Renal pelvis (tissue), 4 donors: ENCODE measurements around the gene PPIH. TPM values are rescaled to one million over a fixed set of nuclear protein-coding genes. Genes with fewer than 3 reads are reported as not detected.
"Not testable (repeated sequence)": the region's sequence is repeated elsewhere in the genome, so short reads cannot be mapped to it uniquely, and the experiment has no call there.

Experiments used
- DNase-seq: peaks from one replicate; pipeline ENCODE4 v3.0.0-alpha.2; 2013
- polyA plus RNA-seq, 3 donors: library from polyadenylated mRNA; unstranded; fragments of 120-200 nt; gene quantifications; one replicate each; pipeline ENCODE4 v1.2.1, GENCODE V29; 2013; ENCODE audit not compliant: insufficient read length in 3 of 3

PPIH gene
- polyA plus RNA-seq, 3 donors: 56.6 to 59.5 (median 57.1) TPM

DNA sequence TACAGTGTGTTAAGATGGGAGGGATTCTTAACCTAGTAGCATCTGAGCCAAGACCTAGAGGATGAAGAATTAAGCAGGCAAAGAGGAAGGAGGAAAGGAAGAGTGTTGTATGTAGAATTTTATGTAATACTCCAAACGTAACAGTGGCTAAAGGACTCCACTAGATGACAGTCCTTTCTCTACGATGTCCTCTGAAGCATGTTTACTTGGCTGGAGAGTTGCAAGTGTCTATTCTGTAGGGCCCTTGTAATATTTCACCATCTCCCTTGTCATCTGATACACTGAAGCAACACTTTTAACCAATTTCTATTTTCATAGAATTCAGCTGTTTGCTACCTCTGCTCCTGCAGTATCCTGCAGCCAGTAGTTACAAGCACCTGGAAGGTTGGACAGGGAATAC, 21.8 kb downstream of the PPIH start:
- DNase-seq: no peak

DNA sequence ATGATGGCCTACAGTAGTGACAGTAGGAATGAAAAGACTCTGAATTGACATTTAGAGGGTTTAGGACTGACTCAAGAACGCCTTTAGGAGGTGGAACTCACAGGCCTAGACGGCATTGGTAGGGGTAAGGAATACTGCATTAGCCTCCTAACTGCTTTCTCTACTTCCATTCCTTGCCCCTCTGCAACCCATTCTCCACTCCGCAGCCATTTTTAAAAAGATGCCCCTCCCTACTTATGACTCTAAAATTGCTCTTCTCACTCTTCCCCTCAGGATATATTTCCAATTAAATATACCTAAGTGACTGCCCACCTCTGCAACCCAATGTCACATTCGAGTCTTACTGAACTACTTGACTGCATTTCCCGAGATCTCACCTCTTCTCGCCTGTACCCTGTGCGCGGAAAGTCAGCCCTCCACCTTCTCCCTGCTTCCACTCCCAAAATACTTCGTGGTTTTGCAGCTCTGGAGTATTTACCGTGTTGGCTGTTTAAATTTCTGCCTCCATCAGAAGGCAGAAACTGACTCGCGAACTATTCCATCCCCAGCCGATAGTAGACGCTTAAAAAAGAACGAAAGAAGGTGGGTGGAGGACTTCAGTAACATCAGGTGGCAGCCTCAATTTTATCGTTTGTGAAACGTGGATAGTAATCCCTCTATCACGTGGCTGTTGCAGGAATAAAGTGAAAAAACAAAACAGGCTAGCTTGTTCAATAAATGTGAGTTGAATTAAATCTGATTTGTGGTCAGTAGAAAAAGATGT, 22.9 kb downstream of the PPIH start:
- no peak for DNase-seq

DNA sequence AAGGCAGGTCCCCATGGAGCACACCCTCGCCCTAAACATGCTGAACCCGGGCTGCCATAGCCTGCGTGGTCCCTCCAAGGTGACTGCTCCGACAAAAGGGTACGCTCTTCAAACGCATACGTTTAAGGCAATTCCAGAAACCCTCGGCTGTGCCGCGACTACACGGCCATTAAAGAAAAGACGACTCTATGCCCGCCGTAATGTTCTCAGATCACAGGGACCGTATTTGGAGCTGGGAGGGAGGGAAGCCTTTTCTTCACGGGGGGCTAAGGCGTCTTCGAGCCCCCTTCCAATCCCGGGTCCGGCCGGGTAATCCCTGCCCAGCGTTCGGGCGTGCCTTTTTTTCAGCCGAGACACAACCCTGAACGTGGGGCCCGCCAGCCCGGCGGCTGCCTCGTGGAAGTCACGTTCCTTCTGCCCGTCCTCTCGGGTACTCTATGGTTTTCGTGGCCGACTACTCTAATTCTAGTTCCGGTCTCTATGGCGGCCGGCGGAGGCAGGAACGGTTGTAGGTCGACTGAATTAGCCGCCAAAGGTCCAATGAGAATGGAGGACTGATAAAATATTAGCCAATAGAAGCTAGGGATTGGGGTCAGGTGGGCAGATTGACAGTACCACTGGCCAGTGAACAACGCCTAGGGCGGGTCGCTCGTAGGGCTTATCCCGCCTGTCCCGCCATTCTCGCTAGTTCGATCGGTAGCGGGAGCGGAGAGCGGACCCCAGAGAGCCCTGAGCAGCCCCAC, 23.7 kb downstream of the PPIH start, which contains the start of gene YBX1:
Gene YBX1, plus strand, starts transcription at position 678 of the 743 bp plus-strand sequence. CDS start 148 bp downstream, outside the sequence.
- peak; percentile 99 for DNase-seq

DNA sequence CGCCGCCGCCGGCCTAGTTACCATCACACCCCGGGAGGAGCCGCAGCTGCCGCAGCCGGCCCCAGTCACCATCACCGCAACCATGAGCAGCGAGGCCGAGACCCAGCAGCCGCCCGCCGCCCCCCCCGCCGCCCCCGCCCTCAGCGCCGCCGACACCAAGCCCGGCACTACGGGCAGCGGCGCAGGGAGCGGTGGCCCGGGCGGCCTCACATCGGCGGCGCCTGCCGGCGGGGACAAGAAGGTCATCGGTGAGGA, 24.2 kb downstream of the PPIH start:
- not testable (repeated sequence) for DNase-seq

DNA sequence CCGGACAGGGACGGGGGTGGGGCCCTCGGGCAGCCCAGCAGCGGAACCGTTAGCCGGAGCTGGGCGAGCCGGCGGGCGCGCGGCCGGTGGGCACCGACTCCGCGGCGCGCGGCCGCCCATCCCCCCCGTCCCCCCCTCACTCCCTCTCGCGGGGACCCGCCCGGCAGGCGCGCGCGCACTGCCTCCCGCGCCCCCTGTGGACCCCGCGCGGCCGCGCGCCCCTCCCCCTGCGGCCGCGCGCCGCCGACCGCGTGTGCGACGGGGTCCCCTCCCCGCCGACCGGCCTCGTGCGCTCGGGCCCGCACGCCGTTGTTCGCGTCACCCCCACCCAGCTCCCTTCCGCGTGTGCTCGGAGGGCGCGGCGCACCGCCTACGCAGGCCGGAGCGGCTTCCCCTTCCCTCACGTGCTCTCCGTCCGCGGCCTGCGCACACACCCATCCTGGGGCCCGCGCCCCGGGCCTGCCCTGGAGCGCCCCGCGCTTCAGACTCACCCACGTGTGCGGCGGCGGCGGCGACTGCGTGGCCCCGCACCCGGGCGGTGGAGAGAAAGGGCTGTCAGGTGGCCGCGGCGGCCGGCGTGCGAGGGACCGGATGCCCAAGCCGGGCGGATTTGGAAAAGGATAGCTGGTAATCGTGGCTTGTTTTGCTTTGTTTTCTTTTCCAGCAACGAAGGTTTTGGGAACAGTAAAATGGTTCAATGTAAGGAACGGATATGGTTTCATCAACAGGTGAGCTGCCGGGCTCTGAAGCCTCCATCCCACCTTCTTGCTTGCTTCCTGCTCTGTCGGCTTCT, 24.7 kb downstream of the PPIH start:
- DNase-seq: peak; percentile 56

DNA sequence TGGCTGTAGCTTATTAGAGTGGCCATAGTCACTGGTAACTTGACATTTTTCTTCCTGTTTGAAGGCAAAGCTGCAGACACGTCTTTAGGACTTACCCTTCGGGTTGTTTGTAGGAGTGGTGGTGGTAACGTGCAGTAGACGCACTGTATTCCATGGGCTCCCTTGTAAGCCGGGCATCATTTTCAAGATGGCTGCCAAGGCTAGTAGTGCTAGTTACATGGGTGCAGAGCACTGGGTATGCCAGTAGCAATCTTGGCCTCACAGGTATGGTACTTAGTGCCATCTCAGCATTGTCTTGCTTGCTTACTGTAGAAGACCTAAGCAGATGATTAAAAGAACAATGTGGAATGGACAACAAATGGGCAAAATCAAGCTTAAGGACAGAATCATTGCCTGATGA, 25.9 kb downstream of the PPIH start:
- no peak for DNase-seq

DNA sequence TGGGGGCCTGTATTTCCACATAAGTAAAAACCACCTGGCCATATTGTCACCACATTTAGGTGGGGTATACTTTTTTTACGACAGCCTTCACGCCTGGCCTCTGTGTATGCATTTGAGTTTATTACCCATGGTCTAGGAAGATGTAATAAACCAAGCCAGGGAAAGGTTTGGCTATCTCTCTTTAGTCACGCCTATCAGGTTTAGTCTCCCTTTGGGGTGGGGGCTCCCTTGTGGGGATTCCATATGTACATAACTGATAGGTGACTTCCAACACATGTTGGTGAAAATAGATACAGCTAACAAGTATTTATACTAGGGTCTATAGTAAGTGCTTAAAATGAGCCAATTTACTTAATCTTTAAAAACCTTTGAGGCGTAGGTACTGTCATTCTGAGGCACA, 28.2 kb downstream of the PPIH start:
- DNase-seq: no peak

DNA sequence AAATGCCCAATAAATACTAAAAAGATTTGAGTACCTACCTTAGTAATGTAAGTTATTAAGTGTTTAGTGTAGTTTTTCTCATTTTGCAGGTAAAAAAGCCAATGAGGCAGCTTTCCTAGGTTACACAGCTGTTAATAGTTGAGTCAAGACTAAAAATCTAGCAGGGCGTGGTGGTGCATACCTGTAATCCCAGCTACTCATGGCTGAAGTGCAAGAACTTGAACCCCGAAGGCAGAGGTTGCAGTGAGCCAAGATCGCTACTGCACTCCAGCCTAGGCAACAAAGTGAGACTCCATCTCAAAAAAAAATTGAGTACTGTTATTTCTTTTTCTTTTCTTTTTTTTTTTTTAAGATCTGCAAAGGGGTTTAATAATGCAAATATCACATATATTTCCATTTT, 31.7 kb downstream of the PPIH start:
- DNase-seq: no peak

DNA sequence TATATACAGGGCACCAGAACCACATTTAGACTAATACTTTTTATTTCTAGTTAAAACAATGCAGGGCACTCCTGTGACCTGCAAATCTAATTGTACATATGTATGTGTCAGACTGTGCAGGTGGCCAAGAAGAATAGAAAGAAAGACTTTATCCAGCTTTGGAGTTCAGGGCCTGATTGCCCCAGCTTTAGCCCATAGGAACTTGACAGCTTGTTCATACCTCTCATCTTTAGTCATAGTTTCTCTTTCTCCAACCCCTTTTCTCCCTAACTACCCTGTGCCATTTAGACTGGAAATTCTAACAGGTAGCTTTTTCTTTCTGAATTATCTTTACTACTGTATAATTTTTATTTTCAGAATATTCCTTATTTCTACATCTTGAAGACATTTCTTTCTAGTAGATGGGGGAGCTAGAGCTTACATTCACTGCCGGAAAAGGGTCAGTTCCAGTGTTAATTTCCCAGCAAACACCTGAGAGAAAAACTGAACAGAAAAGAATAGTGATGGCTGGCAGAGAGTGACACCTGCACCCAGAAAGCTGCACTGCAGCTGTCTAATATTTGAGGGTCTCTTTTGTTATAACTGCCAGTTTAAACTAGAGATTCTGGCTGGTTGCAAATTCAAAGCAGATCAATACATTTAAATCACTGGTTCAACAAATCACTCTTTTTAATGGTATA, 32.4 kb downstream of the PPIH start:
- no peak for DNase-seq

DNA sequence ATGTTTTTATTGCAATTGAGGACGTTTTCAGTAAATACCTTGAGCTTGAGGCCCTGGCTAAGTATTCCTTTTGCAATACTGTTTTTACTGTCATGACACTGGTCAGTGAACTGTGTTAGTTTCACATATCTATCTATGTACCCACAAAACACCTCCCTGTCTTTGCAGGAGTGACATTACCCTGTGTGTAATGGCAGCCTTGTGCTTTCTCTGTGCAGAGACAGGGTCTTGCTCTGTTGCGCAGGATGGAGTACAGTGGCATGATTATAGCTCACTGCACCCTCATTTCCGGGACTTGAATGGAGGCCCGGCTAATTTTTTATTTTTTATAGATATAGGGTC, 32.9 kb downstream of the PPIH start:
- DNase-seq: no peak

DNA sequence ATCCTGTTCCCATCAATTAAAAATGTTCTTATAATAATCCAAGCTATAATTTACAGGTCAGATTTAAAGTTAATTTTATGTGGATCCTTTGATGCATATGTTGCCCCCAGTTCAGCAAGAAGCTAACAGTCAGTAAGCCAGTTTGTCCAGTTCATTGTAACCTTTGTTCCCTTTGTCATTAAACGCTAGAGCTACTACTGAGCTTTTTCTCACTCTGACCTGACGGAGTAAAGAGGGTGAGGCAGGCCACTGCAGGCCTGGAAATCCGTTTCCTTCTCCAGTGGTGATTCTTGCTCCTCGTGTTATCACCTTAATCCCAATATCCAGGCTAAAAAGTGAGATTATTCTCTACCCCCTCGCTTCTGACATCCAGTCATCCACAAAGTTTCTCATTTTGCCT, 34.2 kb downstream of the PPIH start:
- DNase-seq: no peak

DNA sequence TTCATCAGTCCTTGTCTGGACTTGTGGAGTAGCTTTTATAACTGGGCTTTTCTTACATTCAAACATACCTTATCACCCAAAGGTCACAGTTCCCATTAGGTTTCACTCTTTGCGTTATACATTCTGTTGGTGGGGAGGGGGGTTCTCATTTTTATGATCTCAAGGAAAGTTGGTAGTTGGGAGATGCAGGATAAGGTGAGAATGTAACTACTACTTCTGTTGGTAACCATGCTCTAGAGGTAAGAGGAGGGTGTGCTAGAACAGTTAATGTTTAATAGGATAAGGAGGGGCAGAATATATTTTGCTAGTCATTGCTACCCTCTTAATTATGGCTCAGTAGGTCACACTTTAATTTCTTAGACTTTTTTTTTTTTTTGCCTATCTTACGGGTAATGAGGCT, 34.7 kb downstream of the PPIH start:
- DNase-seq: no peak

DNA sequence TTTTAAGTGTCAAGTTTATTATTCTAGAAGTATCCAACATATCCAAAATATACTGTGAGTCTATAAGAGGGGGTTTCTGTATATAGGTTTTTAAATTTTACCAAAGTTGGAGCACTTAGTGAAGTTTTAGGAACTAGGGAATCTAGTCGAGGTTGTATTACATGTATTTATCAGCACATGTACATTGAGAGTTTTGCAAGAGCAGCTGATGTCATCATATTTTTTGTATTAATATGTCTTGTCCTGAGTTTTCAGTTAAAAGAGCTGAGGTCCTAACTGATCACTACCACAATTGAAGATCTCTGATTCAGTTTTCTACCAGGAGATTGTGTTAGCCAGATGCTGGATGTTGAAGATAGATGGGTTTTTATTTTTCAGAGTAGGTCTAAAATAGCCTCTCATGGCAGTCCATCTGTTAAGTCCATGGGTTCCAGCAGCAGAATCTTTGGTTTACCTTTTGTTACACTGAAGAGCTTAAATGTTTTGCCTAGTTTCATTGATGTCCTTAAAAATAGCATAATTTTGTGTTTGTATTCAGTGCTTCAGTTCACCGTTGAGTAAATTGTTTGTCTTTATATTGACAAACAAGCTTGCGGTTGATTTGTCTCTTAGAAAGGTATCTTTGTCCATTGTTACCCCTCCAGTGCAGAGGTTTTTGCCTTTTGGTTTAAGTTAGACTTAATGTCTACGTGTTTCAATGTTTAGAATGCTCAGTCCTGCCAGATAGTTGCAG, 40.0 kb downstream of the PPIH start:
- no peak for DNase-seq

DNA sequence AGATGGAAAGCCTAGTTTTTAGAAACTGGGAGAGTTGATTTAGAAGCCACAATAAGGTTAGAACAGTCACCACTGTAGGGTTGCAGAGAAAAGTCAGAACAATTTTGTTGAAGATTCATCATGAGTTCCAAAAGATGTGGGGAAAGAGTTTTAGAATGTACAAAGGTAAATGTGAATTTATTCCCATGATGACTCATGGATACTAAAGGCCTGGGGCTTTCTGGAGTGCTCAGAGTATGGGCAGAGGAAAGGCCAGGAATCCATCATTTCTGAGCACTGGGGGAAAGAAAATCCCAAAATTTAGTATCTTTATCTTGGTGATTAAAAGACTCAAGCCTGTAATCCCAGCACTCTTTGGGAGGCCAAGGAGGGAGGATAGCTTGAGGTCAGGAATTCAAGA, 41.8 kb downstream of the PPIH start:
- DNase-seq: no peak

DNA sequence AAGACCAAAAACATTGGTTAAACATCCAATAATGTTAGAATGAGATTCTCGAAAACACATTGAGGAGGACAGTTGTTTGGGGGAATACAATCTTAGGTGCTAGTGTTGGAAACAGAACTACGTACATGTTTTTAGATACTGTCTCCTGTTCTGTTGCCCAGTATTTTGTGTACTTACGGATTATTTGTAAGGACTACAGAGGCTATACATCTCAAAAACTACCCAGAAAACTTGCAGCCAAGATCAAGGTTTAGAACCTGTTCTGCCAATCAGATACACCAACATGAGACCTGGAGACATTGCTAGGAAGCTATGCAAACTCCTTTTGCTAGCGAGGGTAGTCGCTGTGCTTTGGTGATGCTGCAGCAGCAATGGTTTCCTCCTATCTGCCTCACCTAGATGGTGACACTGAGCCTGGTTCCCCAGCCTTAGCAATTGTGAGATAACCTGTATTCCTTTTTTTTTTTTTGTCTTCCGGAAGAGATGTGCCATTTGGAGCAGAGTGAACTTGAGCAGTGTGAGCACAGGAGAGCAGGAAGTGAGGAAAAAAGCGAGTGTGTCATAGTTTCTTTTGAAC, 45.8 kb downstream of the PPIH start:
- DNase-seq: no peak

DNA sequence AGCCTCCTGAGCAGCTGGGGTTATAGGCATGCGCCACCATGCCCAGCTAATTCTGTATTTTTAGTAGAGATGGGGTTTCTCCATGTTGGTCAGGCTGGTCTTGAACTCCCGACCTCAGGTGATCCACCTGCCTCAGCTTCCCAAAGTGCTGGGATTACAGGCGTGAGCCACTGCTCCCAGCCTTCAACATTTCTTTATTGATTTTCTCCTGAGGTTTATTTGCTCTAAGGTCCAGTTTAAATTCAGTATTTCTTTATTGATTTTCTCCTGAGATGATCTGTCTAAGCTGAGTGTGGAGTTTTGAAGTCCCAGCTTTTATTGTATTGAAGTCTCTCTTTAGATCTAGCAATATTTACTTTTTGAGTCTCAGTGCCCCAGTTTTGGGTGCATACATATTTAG, 54.6 kb downstream of the PPIH start:
- not testable (repeated sequence) for DNase-seq

DNA sequence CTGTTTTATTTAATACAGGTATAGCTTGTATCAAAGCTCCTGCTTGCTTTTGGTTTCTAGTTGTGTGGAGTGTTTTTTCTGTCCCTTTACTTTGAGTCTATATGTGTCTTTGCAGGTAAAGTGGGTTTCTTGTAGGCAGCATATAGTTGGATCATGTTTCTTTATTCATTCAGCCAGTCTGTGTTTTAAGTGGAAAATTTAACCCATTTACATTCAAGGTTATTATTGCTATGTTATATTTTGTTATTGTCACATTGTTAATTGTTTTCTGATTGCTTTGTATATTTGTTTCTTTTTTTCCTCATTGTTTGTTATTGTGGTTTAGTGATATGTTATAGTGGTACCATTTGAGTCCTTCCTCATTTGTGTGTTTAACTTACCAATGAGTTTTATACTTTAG, 55.1 kb downstream of the PPIH start:
- no peak for DNase-seq

DNA sequence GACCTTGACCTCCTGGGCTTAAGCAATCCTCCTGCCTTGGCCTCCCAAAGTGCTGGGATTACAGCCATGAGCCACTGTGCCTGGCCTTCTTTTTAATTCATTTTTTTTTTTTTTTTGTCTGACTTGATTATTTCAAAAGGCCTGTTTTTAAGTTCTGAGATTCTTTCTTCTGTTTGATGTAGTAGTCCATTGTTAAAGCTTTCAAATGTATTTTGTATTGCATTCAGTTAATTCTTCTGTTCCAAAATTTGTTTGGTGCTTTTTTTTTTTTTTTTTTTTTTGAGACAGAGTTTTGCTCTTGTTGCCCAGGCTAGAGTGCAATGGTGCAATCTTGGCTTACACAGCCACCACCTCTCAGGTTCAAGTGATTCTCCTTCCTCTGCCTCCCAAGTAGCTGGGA, 56.2 kb downstream of the PPIH start:
- DNase-seq: not testable (repeated sequence)

DNA sequence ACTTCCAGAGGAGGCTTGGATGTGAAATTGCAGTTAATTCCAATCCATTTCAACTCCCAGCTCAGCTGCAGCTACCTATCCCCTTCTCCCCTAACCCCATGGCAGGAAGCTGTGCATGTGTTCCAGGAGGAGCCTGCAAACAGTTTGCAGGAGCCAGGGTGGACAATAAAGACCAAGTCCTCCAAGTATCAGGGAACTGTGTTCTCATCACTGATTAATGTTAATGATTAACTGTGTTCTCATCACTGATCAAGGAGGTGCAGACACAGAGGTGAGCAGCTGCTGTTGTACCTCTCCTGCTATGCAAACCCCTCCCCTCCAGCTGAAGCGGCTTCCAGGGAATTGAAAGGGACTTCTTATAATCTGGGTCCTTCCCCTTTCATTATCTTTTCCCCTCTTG, 62.6 kb downstream of the PPIH start:
- DNase-seq: peak; percentile 30

DNA sequence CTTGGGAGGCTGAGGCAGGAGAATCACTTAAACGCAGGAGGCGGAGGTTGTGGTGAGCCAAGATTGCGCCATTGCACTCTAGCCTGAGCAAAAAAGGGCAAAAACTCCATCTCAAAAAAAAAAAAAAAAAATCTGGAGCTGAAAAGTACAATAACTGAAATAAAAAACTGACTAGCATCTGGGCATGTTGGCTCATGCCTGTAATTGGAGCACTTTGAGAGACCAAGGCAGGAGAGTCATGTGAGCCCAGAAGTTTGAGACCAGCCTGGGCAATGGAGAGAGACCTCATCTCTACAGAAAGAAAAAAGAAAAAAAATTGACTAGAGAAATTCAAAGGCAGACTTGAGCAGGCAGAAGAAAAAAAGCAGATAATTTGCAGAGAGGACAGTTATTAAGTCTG, 63.7 kb downstream of the PPIH start:
- DNase-seq: no peak

DNA sequence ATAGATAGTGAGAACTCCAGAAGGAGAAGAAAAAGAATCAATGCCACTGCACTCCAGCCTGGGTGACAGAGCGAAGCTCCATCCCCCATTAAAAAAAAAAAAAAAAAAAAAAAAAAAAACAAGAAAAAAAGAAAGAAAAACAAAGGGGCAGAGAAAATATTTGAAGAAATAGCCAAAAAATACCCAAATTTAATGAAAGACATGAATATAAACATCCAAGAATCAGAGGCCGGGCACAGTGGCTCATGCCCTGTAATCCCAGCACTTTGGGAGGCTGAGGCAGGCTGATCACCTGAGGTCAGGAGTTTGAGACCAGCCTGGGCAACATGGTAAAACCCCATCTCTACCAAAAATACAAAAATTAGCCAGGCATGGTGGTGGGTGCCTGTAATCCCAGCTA, 64.2 kb downstream of the PPIH start:
- DNase-seq: not testable (repeated sequence)
